Activated CD8-positive, alpha-beta memory T cell treated with anti-CD3 and anti-CD28 coated beads for 1 hour (primary cell): ENCODE results near the gene MMP1.

Source experiments
- DNase-seq, 2 donors: peaks; one replicate each; pipeline ENCODE4 v3.0.0-alpha.2; 2020; ENCODE audit warnings: low read depth in 1 of 2; ENCODE audit errors: extremely low read depth in 1 of 2

MMP1 gene

GRCh38 chr11:102807921-102808320 lies 10.0 kb upstream of the MMP1 start:
- no peak for DNase-seq

DNA sequence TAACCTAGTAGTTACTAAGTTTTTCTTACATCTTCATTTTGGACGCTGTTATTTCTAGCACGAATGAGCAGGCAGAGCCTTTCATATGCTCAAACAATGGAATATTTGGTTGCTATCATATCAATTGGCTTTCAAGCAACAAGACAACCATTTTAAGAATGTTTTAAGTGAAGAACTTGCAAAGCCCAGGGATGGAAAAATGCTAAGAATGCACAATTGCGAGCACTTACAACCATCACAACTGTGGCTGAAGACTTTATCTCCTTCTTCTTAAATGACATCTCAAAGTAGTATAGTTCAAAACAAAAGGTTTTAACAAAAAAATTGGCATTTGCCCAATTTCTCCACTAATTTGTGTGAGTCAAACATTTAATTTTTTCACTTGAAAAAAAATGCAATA lies 8.3 kb upstream of the MMP1 start:
- no peak for DNase-seq

DNA sequence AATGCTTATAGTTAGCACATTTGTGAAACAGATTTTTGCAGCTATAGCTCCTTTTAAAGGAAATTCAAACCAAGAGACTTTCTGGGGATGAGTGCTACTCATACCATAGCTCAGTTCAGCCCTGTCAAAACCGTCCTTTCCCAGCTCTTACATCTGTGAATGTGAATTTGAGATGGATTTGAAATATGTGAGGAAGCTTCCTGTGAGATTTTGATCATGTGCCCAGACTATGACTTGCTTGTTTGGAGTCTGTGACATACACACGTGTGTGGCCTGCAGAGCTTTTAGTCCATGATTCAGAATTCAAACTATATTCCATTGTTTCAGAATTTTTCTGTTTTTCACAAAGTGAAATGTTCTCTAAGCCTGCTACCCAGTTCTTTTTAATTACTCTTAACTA lies 4.4 kb upstream of the MMP1 start:
- no peak for DNase-seq

- DNase-seq = no peak
Observed at GRCh38 chr11:102800767-102801166, 2.8 kb upstream of the MMP1 start.

DNA sequence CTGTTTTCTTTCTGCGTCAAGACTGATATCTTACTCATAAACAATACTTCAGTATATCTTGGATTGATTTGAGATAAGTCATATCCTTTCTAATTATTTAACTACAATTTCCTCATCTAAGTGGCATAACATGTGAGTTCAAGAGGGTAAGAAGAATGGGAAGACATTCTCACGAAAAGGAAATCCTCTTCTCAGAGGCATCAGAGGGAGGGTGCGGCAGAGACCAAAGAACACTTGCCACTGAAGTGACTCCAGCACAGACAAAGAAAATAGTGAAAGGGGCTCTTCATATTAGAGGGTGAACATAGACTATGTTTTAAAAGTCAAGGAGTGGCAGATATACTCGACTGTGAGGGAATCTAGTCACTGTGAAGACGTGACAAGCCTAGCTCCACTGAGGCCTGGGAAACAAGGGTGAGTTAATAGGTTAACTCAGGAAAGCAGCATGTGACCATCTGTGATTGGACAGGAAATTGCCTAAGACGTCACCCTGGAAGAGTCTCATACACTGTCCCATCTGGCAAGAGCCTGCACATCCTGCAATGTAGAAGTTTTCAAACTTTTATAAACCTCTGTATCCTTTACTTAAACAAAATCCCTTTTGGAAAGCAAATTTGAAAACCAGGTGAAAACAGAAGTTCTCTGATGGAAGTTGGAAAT lies 1.9 kb upstream of the MMP1 start:
- DNase-seq = no peak

DNA sequence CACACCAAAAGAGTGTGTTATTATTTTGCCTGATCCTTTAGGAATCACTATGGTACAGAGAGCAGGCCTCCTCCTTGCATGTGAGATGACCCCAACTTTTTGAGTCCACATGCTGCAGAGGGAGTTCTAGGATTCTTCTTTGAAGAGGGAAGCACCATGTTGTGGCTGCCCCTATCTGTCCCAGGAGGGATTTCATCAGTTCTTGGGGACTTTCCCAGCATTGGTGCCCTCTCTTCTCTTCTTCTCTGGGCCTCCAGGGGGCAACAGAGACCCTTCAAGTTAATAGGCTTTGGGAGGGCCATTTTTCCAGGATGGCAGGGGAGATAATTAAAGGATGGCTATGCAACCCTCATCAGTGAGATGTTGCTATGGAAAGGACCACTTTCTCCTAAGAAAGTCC lies 3.6 kb downstream of the MMP1 start:
- DNase-seq = no peak

DNA sequence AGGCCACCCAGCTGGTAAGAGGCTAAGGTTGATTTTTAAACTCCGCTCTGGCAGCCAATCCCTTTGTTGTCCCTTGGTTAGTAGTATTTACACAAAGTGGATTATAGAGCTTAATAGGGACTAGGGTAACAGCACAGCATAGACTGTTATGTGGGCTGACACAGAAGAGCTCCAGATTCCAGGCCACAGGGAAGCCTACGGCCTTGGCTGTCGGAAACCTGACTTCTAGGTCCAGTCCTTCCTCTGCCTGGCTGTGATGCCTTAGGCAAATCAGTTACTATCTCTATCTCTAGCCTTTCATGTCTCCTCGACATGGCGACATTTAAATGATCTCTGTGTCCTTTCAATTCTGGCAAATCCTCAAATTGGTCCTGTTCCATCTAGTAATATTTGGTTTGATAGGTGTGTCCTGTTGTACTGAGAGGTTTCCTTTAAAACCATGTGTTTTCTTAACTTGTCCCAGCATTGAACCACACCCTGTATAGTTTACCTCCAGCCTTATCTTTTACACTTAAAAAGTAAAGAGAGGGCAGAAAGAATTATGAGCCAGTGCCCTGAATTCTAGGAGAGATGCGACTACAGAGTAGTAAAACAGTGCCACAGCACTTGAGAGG lies 4.2 kb downstream of the MMP1 start:
- no peak for DNase-seq

GRCh38 chr11:102792604-102793003 lies 5.4 kb downstream of the MMP1 start:
- no peak for DNase-seq

DNA sequence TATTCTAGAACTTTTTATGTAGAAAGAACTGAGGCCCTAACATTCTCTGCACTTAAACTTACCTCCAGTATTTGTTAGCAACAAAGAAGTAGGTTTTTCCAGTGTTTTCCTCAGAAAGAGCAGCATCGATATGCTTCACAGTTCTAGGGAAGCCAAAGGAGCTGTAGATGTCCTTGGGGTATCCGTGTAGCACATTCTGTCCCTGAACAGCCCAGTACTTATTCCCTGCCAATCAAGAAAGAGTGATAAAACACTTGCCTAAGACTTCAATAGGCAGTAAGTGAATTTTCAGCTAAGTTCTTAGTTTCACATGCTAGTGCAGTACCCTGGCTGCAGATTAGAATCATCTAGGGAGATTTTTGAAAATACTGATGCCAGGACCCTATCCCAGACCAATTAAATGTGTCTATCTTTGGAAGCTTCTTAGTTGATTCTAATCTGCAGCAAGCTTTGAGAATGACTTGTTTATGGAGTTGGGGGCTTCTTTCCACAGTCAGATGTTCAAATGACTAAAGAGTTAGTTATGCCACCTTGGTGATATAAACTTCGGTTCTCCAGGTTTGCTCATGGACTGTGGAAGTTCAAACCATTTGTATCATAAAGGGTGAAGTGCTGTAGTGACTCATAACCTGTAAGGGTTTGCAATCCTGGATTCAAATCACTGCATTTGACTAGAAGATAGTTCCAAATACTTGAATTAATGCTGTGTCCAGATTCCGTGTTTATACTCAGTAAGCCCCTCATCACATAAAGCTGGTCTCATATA lies 6.5 kb downstream of the MMP1 start:
- no peak for DNase-seq

DNA sequence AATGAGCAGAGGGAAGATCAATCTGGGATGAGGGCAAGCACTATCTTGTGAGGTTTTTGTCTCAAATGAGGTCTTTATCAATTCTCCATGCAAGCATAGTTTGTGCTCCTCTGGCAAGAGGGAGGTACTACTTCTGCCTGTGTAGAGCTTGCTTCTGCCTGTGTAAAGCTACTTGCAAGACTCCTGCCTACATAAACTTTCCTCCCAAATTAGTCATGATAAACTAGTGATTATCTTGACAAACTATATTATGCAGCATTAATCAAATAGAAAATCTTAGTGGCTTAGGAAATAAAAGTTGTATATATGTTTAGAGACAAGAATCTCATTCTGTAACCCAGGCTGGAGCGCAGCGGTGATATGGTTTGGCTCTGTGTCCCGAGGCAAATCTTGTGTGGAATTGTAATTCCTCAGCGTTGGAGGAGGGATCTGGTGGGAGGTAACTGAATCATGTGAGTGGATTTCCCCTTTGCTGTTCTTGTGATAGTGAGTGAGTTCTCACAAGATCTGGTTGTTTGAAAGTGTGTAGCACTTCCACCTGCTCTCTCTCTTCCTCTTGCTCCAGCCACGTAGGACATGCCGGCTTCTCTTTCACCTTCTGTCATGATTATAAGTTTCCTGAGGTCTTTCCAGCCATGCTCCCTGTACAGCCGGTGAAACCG lies 9.5 kb downstream of the MMP1 start:
- no peak for DNase-seq

- no peak for DNase-seq
Observed at GRCh38 chr11:102784380-102784779, 13.6 kb downstream of the MMP1 start.

- DNase-seq = no peak
Observed at GRCh38 chr11:102783720-102784119, 14.2 kb downstream of the MMP1 start.

DNA sequence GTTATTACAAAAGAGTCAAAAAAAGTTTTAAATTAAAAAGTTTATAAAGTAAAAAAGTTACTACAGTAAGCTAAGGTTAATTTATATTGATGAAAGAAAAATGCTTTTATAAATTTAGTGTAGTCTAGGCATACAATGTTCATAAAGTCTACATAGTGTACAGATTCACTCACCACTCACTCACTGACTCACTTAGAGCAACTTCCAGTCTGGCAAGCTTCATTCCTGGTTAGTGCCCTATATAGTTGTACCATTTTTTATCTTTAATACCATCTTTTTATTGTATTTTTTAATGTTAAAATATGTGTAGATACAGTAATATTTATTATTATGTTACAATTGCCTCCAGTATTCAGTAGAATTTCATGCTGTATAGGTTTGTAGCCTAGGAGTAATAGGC lies 14.9 kb downstream of the MMP1 start:
- no peak for DNase-seq

DNA sequence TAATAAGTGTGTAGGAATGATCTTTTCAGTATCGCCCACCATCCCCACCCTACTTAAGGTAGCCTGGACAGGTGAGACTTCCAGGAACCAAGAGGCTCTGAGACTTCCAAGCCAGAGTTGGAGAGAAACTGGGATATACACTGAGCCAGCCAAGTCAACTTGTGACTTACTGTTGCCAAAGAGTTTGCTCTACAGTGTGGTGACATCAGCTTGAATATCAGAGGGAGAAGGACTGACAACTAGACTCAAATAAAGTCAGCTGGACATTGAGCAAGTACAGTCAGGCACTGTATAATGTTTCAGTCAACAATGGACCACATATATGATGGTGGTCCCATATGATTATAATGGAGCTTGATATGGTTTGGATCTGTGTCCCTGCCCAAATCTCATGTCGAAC lies 16.3 kb downstream of the MMP1 start:
- no peak for DNase-seq

DNA sequence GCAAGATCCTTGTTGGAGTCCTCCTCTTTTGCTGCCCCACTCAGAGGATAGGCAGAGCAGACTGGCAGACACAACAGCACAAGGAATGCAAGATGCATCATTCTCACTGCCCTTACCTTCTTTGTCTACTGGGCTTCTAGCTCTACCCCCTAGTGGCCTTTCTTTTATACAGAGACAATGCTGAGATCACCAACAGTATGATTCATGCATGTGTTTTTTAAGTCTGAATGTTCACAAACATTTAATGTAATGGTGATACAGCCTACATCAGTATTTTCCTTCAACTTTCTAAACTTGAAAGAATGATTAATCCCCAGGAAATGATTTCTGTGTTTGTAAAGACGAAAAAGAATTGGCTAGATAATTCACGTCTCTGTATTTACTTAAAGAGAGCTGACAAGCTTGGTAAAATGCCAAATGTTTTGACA lies 17.5 kb downstream of the MMP1 start, which contains the start of gene MMP10:
Gene MMP10, minus strand, starts transcription at position 138 of the 428 bp plus-strand sequence. Its CDS starts 37 bp downstream, at position 101.
- DNase-seq = no peak

- DNase-seq = no peak
Observed at GRCh38 chr11:102776454-102776853, 21.5 kb downstream of the MMP1 start.

DNA sequence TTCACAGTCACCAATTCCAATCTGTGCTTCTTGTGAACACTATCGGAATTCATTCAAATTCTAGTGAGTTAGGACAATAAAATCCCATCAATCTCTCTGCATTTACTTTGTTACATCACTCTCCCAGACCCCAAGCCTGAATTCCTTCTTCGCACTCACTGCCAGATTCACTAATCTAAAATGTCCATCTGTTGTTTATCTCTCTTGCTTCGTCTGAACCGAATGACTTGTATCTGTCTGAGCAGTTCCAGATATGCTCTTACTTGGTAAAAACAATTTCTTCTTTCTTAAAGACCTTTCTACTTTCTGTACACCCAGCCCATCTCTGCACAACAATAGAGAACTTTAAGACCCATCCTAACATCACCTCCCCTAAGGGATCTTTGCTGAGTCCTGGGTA lies 24.6 kb downstream of the MMP1 start:
- no peak for DNase-seq

DNA sequence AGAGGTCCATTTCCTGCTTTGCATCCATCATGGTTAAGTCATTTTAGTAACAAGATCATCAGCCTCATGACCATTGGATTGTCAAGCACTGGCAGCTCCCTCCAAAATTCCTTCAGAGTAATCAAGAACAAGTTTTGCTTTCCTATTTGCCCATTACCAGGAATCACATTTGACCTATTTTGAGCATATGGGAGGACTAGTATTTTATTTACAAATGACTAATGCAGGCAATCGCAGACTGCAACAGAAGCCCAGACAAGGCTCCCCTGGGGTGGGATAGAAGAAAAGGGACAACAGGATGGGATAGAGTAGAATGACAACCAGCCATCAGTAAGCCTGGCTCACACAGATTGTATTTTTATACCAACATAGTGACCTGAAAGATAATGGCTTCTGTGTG lies 26.6 kb downstream of the MMP1 start:
- DNase-seq = no peak

GRCh38 chr11:102770191-102770590 lies 27.8 kb downstream of the MMP1 start:
- DNase-seq = no peak

DNA sequence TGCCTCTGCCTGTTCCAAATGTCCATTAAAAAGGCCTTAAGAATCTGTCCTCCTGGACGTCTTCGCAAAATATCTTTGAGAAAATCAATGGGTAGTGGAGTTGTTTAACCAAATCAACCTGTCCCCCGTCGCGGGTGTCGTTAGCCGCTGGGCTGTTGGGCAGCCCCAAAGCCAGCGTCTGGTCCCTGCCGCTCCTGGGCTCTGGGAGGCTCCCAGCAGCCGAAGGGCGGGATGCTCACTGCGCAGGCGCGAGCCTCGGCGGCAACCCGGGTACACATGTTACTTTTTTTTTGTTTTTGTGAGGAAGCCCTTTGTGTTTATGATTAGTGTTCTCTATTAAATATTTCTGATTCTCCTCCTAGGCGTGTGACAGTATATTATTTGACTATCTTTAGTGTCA lies 30.2 kb downstream of the MMP1 start:
- DNase-seq = no peak

DNA sequence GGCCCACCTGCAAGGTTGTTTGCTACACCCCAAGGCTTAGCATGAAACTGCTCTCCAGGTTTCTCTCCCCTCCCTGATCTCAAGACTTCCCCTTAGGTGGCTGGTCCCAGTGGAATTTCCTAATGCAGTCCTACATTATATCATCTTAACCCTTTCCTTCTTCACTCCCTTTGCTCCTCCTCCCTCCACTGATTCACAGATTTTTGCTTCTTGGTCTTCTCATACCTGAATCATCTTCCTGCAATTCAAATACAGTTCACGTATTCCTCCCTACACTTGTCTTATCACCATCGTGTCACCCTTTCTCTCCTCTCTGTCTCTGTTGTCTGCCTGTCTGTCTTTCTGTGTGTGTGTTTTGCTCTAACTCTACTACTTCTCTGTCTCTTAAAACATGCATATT lies 34.5 kb downstream of the MMP1 start:
- DNase-seq = no peak

DNA sequence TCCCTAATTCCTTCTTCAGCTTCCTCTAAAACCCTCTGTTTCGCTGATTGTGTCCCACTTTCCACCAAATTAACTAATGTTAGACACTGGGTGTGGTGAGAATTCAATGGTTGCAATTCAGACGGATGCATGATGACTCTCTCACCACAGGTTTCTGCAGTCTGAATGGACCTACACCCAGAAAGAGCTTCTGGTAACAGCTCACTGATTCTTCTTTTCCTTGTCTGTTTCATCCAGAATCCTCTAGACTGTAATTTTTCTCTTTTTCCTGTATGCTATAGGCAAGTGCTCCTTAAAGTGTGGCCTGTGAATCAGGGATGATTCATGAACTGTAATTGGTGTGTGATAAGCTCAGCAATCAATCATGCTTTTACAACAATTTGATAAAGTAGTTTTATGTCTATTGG lies 35.6 kb downstream of the MMP1 start:
- DNase-seq = no peak
